ENCODE measurements around the gene NEGR1.

Gene NEGR1

GRCh38 chr1:72230746-72231145, 51.6 kb downstream of the NEGR1 start:
- peak; percentile 22 for DNase-seq (ENCODE audit: low read depth)

GRCh38 chr1:72229893-72230292, 52.4 kb downstream of the NEGR1 start:
- DNase-seq (ENCODE audit: low read depth): no peak

GRCh38 chr1:72227667-72228066, 54.7 kb downstream of the NEGR1 start:
- no peak for DNase-seq (ENCODE audit: low read depth)

- no peak for DNase-seq (ENCODE audit: low read depth)
Measured at GRCh38 chr1:72224506-72224905, 57.8 kb downstream of the NEGR1 start.

GRCh38 chr1:72221811-72222210, 60.5 kb downstream of the NEGR1 start:
- DNase-seq (ENCODE audit: low read depth): no peak

- DNase-seq (ENCODE audit: low read depth): no peak
Measured at GRCh38 chr1:72218141-72218739, 64.1 kb downstream of the NEGR1 start.

- DNase-seq (ENCODE audit: low read depth): no peak
Measured at GRCh38 chr1:72207059-72207458, 75.3 kb downstream of the NEGR1 start.

- DNase-seq (ENCODE audit: low read depth): no peak
Measured at GRCh38 chr1:72202761-72203160, 79.6 kb downstream of the NEGR1 start.

- DNase-seq (ENCODE audit: low read depth): no peak
Measured at GRCh38 chr1:72197786-72198185, 84.6 kb downstream of the NEGR1 start.

- DNase-seq (ENCODE audit: low read depth): no peak
Measured at GRCh38 chr1:72186733-72187307, 95.5 kb downstream of the NEGR1 start.

- no peak for DNase-seq (ENCODE audit: low read depth)
Measured at GRCh38 chr1:72184099-72184701, 98.1 kb downstream of the NEGR1 start.

GRCh38 chr1:72182859-72183258, 99.5 kb downstream of the NEGR1 start:
- DNase-seq (ENCODE audit: low read depth): no peak

GRCh38 chr1:72178266-72178665, 104.1 kb downstream of the NEGR1 start:
- no peak for DNase-seq (ENCODE audit: low read depth)

- DNase-seq (ENCODE audit: low read depth): no peak
Measured at GRCh38 chr1:72177711-72178110, 104.6 kb downstream of the NEGR1 start.

- DNase-seq (ENCODE audit: low read depth): no peak
Measured at GRCh38 chr1:72170246-72170645, 112.1 kb downstream of the NEGR1 start.

- no peak for DNase-seq (ENCODE audit: low read depth)
Measured at GRCh38 chr1:72166426-72166825, 115.9 kb downstream of the NEGR1 start.

- no peak for DNase-seq (ENCODE audit: low read depth)
Measured at GRCh38 chr1:72150508-72150907, 131.8 kb downstream of the NEGR1 start.

- no peak for DNase-seq (ENCODE audit: low read depth)
Measured at GRCh38 chr1:72141875-72142274, 140.5 kb downstream of the NEGR1 start.

GRCh38 chr1:72140222-72140621, 142.1 kb downstream of the NEGR1 start:
- DNase-seq (ENCODE audit: low read depth): peak; percentile 2

GRCh38 chr1:72137656-72138055, 144.7 kb downstream of the NEGR1 start:
- no peak for DNase-seq (ENCODE audit: low read depth)

GRCh38 chr1:72129869-72130268, 152.5 kb downstream of the NEGR1 start:
- no peak for DNase-seq (ENCODE audit: low read depth)

- no peak for DNase-seq (ENCODE audit: low read depth)
Measured at GRCh38 chr1:72122099-72122880, 160.0 kb downstream of the NEGR1 start.

- no peak for DNase-seq (ENCODE audit: low read depth)
Measured at GRCh38 chr1:72119491-72119890, 162.8 kb downstream of the NEGR1 start.
